ENCODE results near the gene ACCSL.

Gene ACCSL

GRCh38 chr11:44101098-44101497 is 53.3 kb downstream of the ACCSL start:
- DNase-seq, result no peak

- no peak for DNase-seq
Measured at GRCh38 chr11:44104481-44105294, 56.9 kb downstream of the ACCSL start.

GRCh38 chr11:44108260-44108659 is 60.5 kb downstream of the ACCSL start:
- DNase-seq, result no peak

All from SW 1271 (cell line).